ENCODE results near the gene MTERF1. TPM values are rescaled to one million over a fixed set of nuclear protein-coding genes. Genes with fewer than 3 reads are reported as not detected.

MTERF1 gene
- total and polyA plus RNA-seq, 2 experiments from 2014 or later, result 7.1 to 9.2 TPM

DNA sequence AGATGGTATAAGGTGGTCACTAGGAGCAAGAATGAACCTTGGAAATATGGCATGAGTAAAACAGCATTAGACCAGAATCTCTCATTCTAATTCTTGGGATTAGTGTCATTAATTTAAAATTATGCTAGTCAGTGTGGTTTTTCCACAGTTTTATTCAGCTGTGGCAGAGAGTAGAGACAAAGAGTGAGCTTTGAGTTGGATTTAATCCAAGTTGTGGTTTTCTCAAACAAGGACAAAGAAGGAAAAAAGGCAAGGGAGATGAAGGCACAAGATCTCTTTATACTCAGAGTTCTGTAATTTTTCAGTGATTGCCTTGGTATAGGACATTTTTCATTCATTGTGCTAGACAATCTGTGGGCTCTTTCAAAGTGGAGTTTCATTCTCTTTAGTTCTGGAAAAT, 32.0 kb upstream of the MTERF1 start:
- TF ChIP-seq EZH2phosphoT487 (IDR thresholded peaks at IDR 0.05; ENCODE audit: insufficient read depth, low read depth) (no peak), EZH2 (IDR thresholded peaks at IDR 0.05; ENCODE audit: insufficient read depth, poor library complexity, severe bottlenecking) (no peak)
- no peak overlapping the region for H3K4me3 ChIP-seq
- no peak overlapping the region for H3K9ac ChIP-seq
- no peak overlapping the region; the same call in 1 of the 2 replicates for H2AFZ ChIP-seq
- no peaks in the 10 kb centered on the region for H4K20me1 ChIP-seq (ENCODE audit: insufficient read depth)
- peak; percentile 37 for DNase-seq
- H3K4me2 ChIP-seq (ENCODE audit: unreplicated experiment), result no peak overlapping the region
- no peak overlapping the region for H3K27ac ChIP-seq
- H3K36me3 ChIP-seq (ENCODE audit: low read depth), result no peaks in the 10 kb centered on the region
- H3K27me3 ChIP-seq (replicated peaks; ENCODE audit: insufficient read depth), result no peaks in the 10 kb centered on the region
- H3K9me2 ChIP-seq (ENCODE audit: insufficient read depth), result no peaks in the 10 kb centered on the region
- in situ Hi-C loops (cut with MboI), result no loop called here
- H3K9me3 ChIP-seq (ENCODE audit: low read depth), result no peaks in the 10 kb centered on the region
- peaks cover 37% of the 10 kb centered on the region for H3F3A ChIP-seq (ENCODE audit: insufficient read depth)
- no peaks in the 10 kb centered on the region for H3K79me2 ChIP-seq (ENCODE audit: insufficient read depth)
- peaks cover 37% of the 10 kb centered on the region for H3K4me1 ChIP-seq (ENCODE audit: insufficient read depth)

DNA sequence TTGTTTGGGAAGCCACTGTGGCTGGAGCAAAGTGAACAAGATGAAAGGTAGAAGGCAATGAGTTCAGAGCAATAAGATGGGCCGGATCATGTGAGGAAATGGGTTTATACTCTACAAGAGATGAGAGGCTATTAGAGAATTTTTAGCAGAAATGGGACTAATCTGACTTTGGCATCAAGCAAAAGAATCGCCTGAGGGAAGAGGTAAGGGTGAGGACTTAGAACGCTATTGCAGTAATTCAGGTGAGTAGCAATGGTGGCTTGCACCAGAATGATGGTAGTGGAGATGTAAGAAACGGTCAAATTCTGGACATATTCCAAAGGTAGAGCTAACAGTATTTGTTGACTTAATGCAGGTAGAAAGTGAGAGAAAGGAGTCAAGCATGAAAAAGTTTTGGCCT, 30.6 kb upstream of the MTERF1 start:
- no peak for DNase-seq
- TF ChIP-seq EZH2 (IDR thresholded peaks at IDR 0.05; ENCODE audit: insufficient read depth, poor library complexity, severe bottlenecking) (no peak), EZH2phosphoT487 (IDR thresholded peaks at IDR 0.05; ENCODE audit: insufficient read depth, low read depth) (no peak)
- Histone ChIP-seq H2AFZ (no peak overlapping the region), H3K4me2 (ENCODE audit: unreplicated experiment) (no peak overlapping the region), H3K9ac (no peak overlapping the region), H4K20me1 (ENCODE audit: insufficient read depth) (no peaks in the 10 kb centered on the region), H3K9me3 (ENCODE audit: low read depth) (no peaks in the 10 kb centered on the region), H3K36me3 (ENCODE audit: low read depth) (no peaks in the 10 kb centered on the region), H3K27ac (no peak overlapping the region), H3K9me2 (ENCODE audit: insufficient read depth) (no peaks in the 10 kb centered on the region), H3K79me2 (ENCODE audit: insufficient read depth) (no peaks in the 10 kb centered on the region), H3K4me1 (ENCODE audit: insufficient read depth) (peaks cover 37% of the 10 kb centered on the region), H3K27me3 (replicated peaks; ENCODE audit: insufficient read depth) (no peaks in the 10 kb centered on the region), H3K4me3 (no peak overlapping the region), H3F3A (ENCODE audit: insufficient read depth) (peaks cover 37% of the 10 kb centered on the region)
- WGBS, 2 experiments (ENCODE audit: low coverage in 1 of 2, low lambda C conversion rate in 2 of 2, missing lambda C conversion rate in 2 of 2), result 75 to 82% methylated on average over 4 of the region's 4 CpGs
- in situ Hi-C loops (cut with MboI), result no loop called here

DNA sequence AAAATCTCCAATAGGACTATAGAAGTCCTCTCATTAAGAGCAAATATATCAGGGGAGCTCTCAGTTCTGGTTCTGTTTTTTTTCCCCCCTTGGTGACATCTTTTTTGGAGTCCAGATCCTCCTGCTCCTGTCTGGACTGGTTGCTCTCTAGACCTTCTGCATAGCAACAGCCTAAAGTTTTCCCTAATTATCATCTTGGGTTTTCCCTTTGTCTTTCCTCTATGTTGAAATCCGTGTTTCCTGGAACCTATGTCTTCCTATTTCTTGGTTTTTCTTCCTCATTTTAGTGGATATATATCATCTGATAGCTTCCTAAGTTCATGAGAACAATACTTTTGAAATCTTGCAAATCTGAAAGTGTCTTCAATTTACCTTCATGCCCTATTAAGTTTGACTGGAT, 29.7 kb upstream of the MTERF1 start:
- H3K9ac ChIP-seq, result no peak overlapping the region
- peaks cover 30% of the 10 kb centered on the region for H3K4me1 ChIP-seq (ENCODE audit: insufficient read depth)
- no peaks in the 10 kb centered on the region for H3K9me3 ChIP-seq (ENCODE audit: low read depth)
- in situ Hi-C loops (cut with MboI), result no loop called here
- no peaks in the 10 kb centered on the region for H3K79me2 ChIP-seq (ENCODE audit: insufficient read depth)
- H3K27ac ChIP-seq, result no peak overlapping the region
- H3K4me2 ChIP-seq (ENCODE audit: unreplicated experiment), result no peak overlapping the region
- no peaks in the 10 kb centered on the region for H3K27me3 ChIP-seq (replicated peaks; ENCODE audit: insufficient read depth)
- H4K20me1 ChIP-seq (ENCODE audit: insufficient read depth), result no peaks in the 10 kb centered on the region
- 19 to 30% methylated on average over 1 of the region's 1 CpG for WGBS, 2 experiments (ENCODE audit: low coverage in 1 of 2, low lambda C conversion rate in 2 of 2, missing lambda C conversion rate in 2 of 2)
- H3K36me3 ChIP-seq (ENCODE audit: low read depth), result no peaks in the 10 kb centered on the region
- no peaks in the 10 kb centered on the region for H3K9me2 ChIP-seq (ENCODE audit: insufficient read depth)
- H3K4me3 ChIP-seq, result no peak overlapping the region
- no peak for DNase-seq
- TF ChIP-seq EZH2 (IDR thresholded peaks at IDR 0.05; ENCODE audit: insufficient read depth, poor library complexity, severe bottlenecking) (no peak), EZH2phosphoT487 (IDR thresholded peaks at IDR 0.05; ENCODE audit: insufficient read depth, low read depth) (no peak)
- no peak overlapping the region for H2AFZ ChIP-seq
- H3F3A ChIP-seq (ENCODE audit: insufficient read depth), result peaks cover 28% of the 10 kb centered on the region

DNA sequence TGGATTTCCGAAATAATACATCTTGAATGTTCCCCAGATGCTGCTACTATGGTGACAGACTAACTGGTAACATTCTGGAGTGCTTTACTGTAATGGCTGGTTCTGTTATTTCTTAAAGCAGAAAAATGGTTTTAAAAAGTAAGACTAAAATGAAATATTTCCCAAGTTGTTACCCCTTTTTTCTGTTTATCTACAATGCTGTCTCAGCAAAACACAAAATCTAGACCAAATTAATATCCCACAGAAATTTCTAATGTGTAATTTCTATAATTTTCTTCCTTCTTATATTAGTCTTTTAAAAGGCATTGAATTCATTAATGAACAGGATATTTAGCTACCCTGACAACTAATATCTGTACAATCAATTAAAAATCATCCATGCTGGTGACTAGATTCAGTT, 19.1 kb upstream of the MTERF1 start:
- 21 to 22% methylated on average over 1 of the region's 1 CpG for WGBS, 2 experiments (ENCODE audit: low coverage in 1 of 2, low lambda C conversion rate in 2 of 2, missing lambda C conversion rate in 2 of 2)
- Histone ChIP-seq H2AFZ (no peak overlapping the region), H3K27me3 (replicated peaks; ENCODE audit: insufficient read depth) (no peaks in the 10 kb centered on the region), H3K9ac (no peak overlapping the region), H3K9me3 (ENCODE audit: low read depth) (no peaks in the 10 kb centered on the region), H3K79me2 (ENCODE audit: insufficient read depth) (no peaks in the 10 kb centered on the region), H3K9me2 (ENCODE audit: insufficient read depth) (no peaks in the 10 kb centered on the region), H3F3A (ENCODE audit: insufficient read depth) (no peaks in the 10 kb centered on the region), H3K4me1 (ENCODE audit: insufficient read depth) (no peaks in the 10 kb centered on the region), H3K4me2 (ENCODE audit: unreplicated experiment) (no peak overlapping the region), H3K4me3 (no peak overlapping the region), H4K20me1 (ENCODE audit: insufficient read depth) (no peaks in the 10 kb centered on the region), H3K27ac (no peak overlapping the region), H3K36me3 (ENCODE audit: low read depth) (no peaks in the 10 kb centered on the region)
- DNase-seq, result no peak
- no peak for TF ChIP-seq EZH2 (IDR thresholded peaks at IDR 0.05; ENCODE audit: insufficient read depth, poor library complexity, severe bottlenecking)
- no peak for TF ChIP-seq EZH2phosphoT487 (IDR thresholded peaks at IDR 0.05; ENCODE audit: insufficient read depth, low read depth)
- in situ Hi-C loops (cut with MboI), result no loop called here

Data from GM23248 (cell line).